Astrocyte (in vitro differentiated cells and primary cell): ENCODE measurements around the gene GLT8D1.

Experiments used
- CTCF ChIP-seq: IDR thresholded peaks from 2 replicates; pipeline ENCODE4 v1.5.1; 2011; ENCODE audit warnings: low read depth, mild to moderate bottlenecking, inconsistent platforms, low read length, moderate library complexity; ENCODE audit not compliant: insufficient read depth
- EZH2 ChIP-seq: IDR thresholded peaks from 2 replicates; pipeline ENCODE4 v1.6.1; 2012; ENCODE audit warnings: mild to moderate bottlenecking, low read length, inconsistent platforms; ENCODE audit not compliant: insufficient read depth

GRCh38 chr3:52723935-52724334 is 18.3 kb upstream of the GLT8D1 start:
- TF ChIP-seq CTCF (no peak), EZH2 (no peak)
